SK-N-SH (cell line): ENCODE measurements around the gene NOX5. TPM values are rescaled to one million over a fixed set of nuclear protein-coding genes. Genes with fewer than 3 reads are reported as not detected.
A peak's percentile ranks its signal among the peaks of the same experiment; 100 is the strongest.

ENCODE experiments used
- CTCF ChIA-PET: fragments of 300-600, 350-600 bp; formaldehyde crosslinking; extraction: SDS; loops from one replicate; lab custom pipeline; 2021; lab: Yijun Ruan, JAX
- POLR2A ChIA-PET: fragments of 350-600 bp; sonication (Branson Sonifier 250); formaldehyde crosslinking; extraction: SDS; loops from one replicate; lab custom pipeline; 2020; ENCODE audit warnings: antibody characterized with exemption, inconsistent platforms; lab: Yijun Ruan, JAX
- DNase-seq: peaks from one replicate; pipeline ENCODE4 v3.0.0; 2012
- H2AFZ ChIP-seq: fragments of 200-600 bp; sonication (generic); 2 replicates; pipeline ENCODE4 v1.8.1; 2016; ENCODE audit warnings: antibody characterized with exemption, mild to moderate bottlenecking, low read depth
- H3F3A ChIP-seq: fragments of 200-600 bp; sonication (generic); replicated peaks from 2 replicates; pipeline ENCODE3; 2016; ENCODE audit warnings: antibody characterized with exemption, mild to moderate bottlenecking; ENCODE audit not compliant: insufficient read depth
- H3K27ac ChIP-seq, 2 experiments: fragments of 200-500 bp in 1 of 2; fragments of 200-600 bp in 1 of 2; sonication (Bioruptor generic) in 1 of 2; sonication (generic), shearing (Covaris generic) in 1 of 2; 2 replicates each; pipeline versions ENCODE4 v1.5.1 to v1.6.1; 2014 to 2016; ENCODE audit warnings: low read depth in 2 of 2, inconsistent platforms in 1 of 2, low read length in 1 of 2, mild to moderate bottlenecking in 1 of 2, mixed read lengths in 1 of 2
- H3K27me3 ChIP-seq: fragments of 200-600 bp; sonication (generic), shearing (Covaris generic); 2 replicates; pipeline ENCODE4 v1.6.1; 2016; ENCODE audit warnings: mixed run types; ENCODE audit not compliant: insufficient read depth
- H3K36me3 ChIP-seq, 2 experiments: fragments of 200-500 bp in 1 of 2; fragments of 200-600 bp in 1 of 2; sonication (Bioruptor generic) in 1 of 2; sonication (generic) in 1 of 2; replicated peaks in 1 of 2; 2 replicates each; pipeline versions ENCODE3 to v1.5.1; 2014 to 2016; ENCODE audit warnings: low read length in 1 of 2, mild to moderate bottlenecking in 1 of 2; ENCODE audit not compliant: insufficient read depth in 2 of 2, control insufficient read depth in 1 of 2
- H3K4me1 ChIP-seq, 2 experiments: fragments of 200-500 bp in 1 of 2; fragments of 200-600 bp in 1 of 2; sonication (Bioruptor generic) in 1 of 2; sonication (generic), shearing (Covaris generic) in 1 of 2; 2 replicates each; pipeline versions ENCODE4 v1.5.1 to v1.6.1; 2014 to 2016; ENCODE audit warnings: low read depth in 1 of 2, low read length in 1 of 2, mixed run types in 1 of 2; ENCODE audit not compliant: insufficient read depth in 2 of 2, control insufficient read depth in 1 of 2
- H3K4me2 ChIP-seq: fragments of 200-600 bp; sonication (generic), shearing (Covaris generic); 2 replicates; pipeline ENCODE4 v1.6.1; 2017; ENCODE audit warnings: mixed run types
- H3K4me3 ChIP-seq, 2 experiments: fragments of 200-500 bp in 1 of 2; fragments of 200-600 bp in 1 of 2; sonication (Bioruptor generic) in 1 of 2; sonication (generic), shearing (Covaris generic) in 1 of 2; 2 replicates each; pipeline versions ENCODE4 v1.5.1 to v1.8.1; 2014 to 2016; ENCODE audit warnings: low read depth in 2 of 2, inconsistent platforms in 1 of 2, low read length in 1 of 2, mild to moderate bottlenecking in 1 of 2, mixed read lengths in 1 of 2, moderate library complexity in 1 of 2
- H3K79me2 ChIP-seq: fragments of 200-600 bp; sonication (generic); 2 replicates; pipeline ENCODE4 v1.8.1; 2017; ENCODE audit warnings: mild to moderate bottlenecking; ENCODE audit not compliant: insufficient read depth
- H3K9ac ChIP-seq: fragments of 200-600 bp; sonication (generic); 2 replicates; pipeline ENCODE4 v1.6.1; 2017; ENCODE audit warnings: mixed run types
- H3K9me2 ChIP-seq: fragments of 200-600 bp; sonication (generic); 2 replicates; pipeline ENCODE4 v1.6.1; 2017; ENCODE audit warnings: mixed run types
- H3K9me3 ChIP-seq: fragments of 200-600 bp; sonication (generic); 2 replicates; pipeline ENCODE4 v1.6.1; 2017; ENCODE audit warnings: mixed run types, mild to moderate bottlenecking, moderate library complexity
- H4K20me1 ChIP-seq: fragments of 200-600 bp; sonication (generic); 2 replicates; pipeline ENCODE4 v1.6.1; 2017; ENCODE audit warnings: mild to moderate bottlenecking, mixed run types; ENCODE audit not compliant: insufficient read depth
- CHD2 ChIP-seq: fragments of 150-350 bp; IDR thresholded peaks from 2 replicates; pipeline ENCODE4 v1.6.1; 2018; ENCODE audit warnings: low read length; ENCODE audit not compliant: partially characterized antibody
- ELF1 ChIP-seq: IDR thresholded peaks from 2 replicates; pipeline ENCODE4 v1.4.0; 2012
- EZH2phosphoT487 ChIP-seq: fragments of 200-600 bp; sonication (generic); IDR thresholded peaks from 2 replicates; pipeline ENCODE4 v1.6.1; 2017; ENCODE audit warnings: low read depth, mixed run types, mild to moderate bottlenecking, antibody characterized with exemption, moderate library complexity, borderline replicate concordance
- FOSL2 ChIP-seq: IDR thresholded peaks from 2 replicates; pipeline ENCODE4 v1.4.0; 2012; ENCODE audit warnings: low read depth, mild to moderate bottlenecking, moderate library complexity, borderline replicate concordance
- FOXJ3 ChIP-seq: sonication (generic); formaldehyde crosslinking; IDR thresholded peaks from 2 replicates; pipeline ENCODE4 v1.5.1; 2020; ENCODE audit warnings: mild to moderate bottlenecking, missing genetic modification reagents
- FOXM1 ChIP-seq: IDR thresholded peaks from 2 replicates; pipeline ENCODE4 v1.4.0; 2012; ENCODE audit warnings: low read depth, mild to moderate bottlenecking
- GABPA ChIP-seq: IDR thresholded peaks from 2 replicates; pipeline ENCODE4 v1.4.0; 2012; ENCODE audit warnings: low read depth, mild to moderate bottlenecking
- JUND ChIP-seq: IDR thresholded peaks from 2 replicates; pipeline ENCODE4 v1.4.0; 2012
- MEF2A ChIP-seq: IDR thresholded peaks from 2 replicates; pipeline ENCODE4 v1.4.0; 2012; ENCODE audit warnings: low read depth, borderline replicate concordance
- NFIC ChIP-seq: IDR thresholded peaks from 2 replicates; pipeline ENCODE4 v1.4.0; 2012; ENCODE audit warnings: borderline replicate concordance
- NRF1 ChIP-seq: IDR thresholded peaks from 2 replicates; pipeline ENCODE4 v1.6.1; 2012; ENCODE audit warnings: low read depth, mild to moderate bottlenecking, low read length
- POLR2AphosphoS5 ChIP-seq: IDR thresholded peaks from 2 replicates; pipeline ENCODE4 v1.6.1; 2012; ENCODE audit warnings: low read depth, low read length
- RAD21 ChIP-seq: IDR thresholded peaks from 2 replicates; pipeline ENCODE4 v1.6.1; 2012; ENCODE audit warnings: mild to moderate bottlenecking, low read length
- RCOR1 ChIP-seq: fragments of 150-350 bp; IDR thresholded peaks from 2 replicates; pipeline ENCODE4 v1.6.1; 2017; ENCODE audit warnings: antibody characterized with exemption, low read length
- RFX5 ChIP-seq: IDR thresholded peaks from 2 replicates; pipeline ENCODE4 v1.6.1; 2012; ENCODE audit warnings: mild to moderate bottlenecking, improper control_type of control experiment, low read length
- RXRA ChIP-seq: IDR thresholded peaks from 2 replicates; pipeline ENCODE4 v1.4.0; 2012; ENCODE audit warnings: low read depth, mild to moderate bottlenecking, borderline replicate concordance
- SMC3 ChIP-seq: IDR thresholded peaks from 2 replicates; pipeline ENCODE4 v1.6.1; 2012; ENCODE audit warnings: low read depth, low read length, improper control_type of control experiment
- TAF1 ChIP-seq: IDR thresholded peaks from 2 replicates; pipeline ENCODE4 v1.6.1; 2012; ENCODE audit warnings: low read depth, mild to moderate bottlenecking, low read length, moderate library complexity, borderline replicate concordance
- TCF12 ChIP-seq: IDR thresholded peaks from 2 replicates; pipeline ENCODE4 v1.4.0; 2012
- YY1 ChIP-seq: IDR thresholded peaks from 2 replicates; pipeline ENCODE4 v1.4.0; 2012; ENCODE audit warnings: low read depth, mild to moderate bottlenecking
- ZBTB33 ChIP-seq: IDR thresholded peaks from 2 replicates; pipeline ENCODE4 v1.4.0; 2012; ENCODE audit warnings: low read depth, borderline replicate concordance
- WGBS: methylation state at CpG from one replicate; pipeline ENCODE4 v1.1.6; 2017; ENCODE audit warnings: low lambda C conversion rate; 5-methylcytosine and 5-hydroxymethylcytosine counted together
- polyA plus RNA-seq, 3 experiments: library from polyadenylated mRNA; depleted of rRNA; stranded (reverse); fragments of >200 nt; gene quantifications; 2 replicates each; pipeline ENCODE4 v1.2.3, GENCODE V29; 2012
- TF ChIP-seq, protein P1 (sequence below): IDR thresholded peaks from 2 replicates; pipeline ENCODE4 v1.4.0; 2012; ENCODE audit warnings: low read depth, borderline replicate concordance
- TF ChIP-seq, protein P2 (sequence below): fragments of 200-600 bp; sonication (generic); IDR thresholded peaks from 2 replicates; pipeline ENCODE4 v1.6.1; 2017; ENCODE audit warnings: antibody characterized with exemption, mild to moderate bottlenecking, moderate library complexity
- TF ChIP-seq, protein P3 (sequence below): IDR thresholded peaks from 2 replicates; pipeline ENCODE4; 2012
- TF ChIP-seq, protein P4 (sequence below): IDR thresholded peaks from 2 replicates; pipeline ENCODE4 v1.4.0; 2012; ENCODE audit warnings: low read depth

The NOX5 gene
- polyA plus RNA-seq, 1 of the 3 experiments (the other 2 are of a cell fraction): 0.05 TPM

- no peak for DNase-seq
- Histone ChIP-seq H4K20me1 (no peaks in the 10 kb centered on the region), H3F3A (peaks cover 3% of the 10 kb centered on the region), H3K9me2 (no peaks in the 10 kb centered on the region), H2AFZ (no peak overlapping the region), H3K4me3 (no peak overlapping the region), H3K36me3 (no peaks in the 10 kb centered on the region), H3K4me2 (no peak overlapping the region; the same call in 1 of the 2 replicates), H3K9ac (no peak overlapping the region), H3K27me3 (no peaks in the 10 kb centered on the region; the same call in 1 of the 2 replicates), H3K4me1 (peaks cover 13 to 25% of the 10 kb centered on the region in 2 experiments; a peak in 3 of 4 replicates), H3K27ac (no peak overlapping the region), H3K9me3 (no peaks in the 10 kb centered on the region), H3K79me2 (no peaks in the 10 kb centered on the region)
- WGBS: 92% methylated on average over 1 of the region's 1 CpG
- CTCF ChIA-PET: interaction anchor here (1.0 kb wide), 1 partner anchor 33 kb away, joined by 3 read pairs; no protein-coding TSS in a partner anchor
- TF ChIP-seq RCOR1 (no peak), CHD2 (no peak), ELF1 (no peak), MEF2A (no peak), GABPA (no peak)
- POLR2A ChIA-PET: no interaction called here
Measured at GRCh38 chr15:69091654-69092053, 77.2 kb downstream of the NOX5 start.

DNA sequence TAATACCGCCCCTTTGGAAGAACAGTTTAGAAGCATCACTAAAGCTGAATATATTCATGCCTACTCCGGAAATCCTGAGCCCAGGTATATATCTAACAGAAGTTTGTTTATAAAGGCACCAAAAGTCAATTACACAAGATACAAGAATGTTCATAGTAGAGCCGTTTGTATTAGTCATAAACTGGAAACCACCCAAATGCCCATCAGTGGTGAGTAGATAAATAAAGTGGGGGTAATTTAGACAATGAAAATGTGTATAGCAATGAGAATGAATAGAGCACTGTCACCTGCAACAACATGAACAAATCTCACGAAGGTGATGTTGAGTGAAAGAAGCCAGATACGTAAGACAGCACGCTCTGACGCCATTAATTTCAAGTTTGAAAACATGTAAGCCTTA is 77.7 kb downstream of the NOX5 start:
- H3K79me2 ChIP-seq: no peaks in the 10 kb centered on the region
- POLR2A ChIA-PET: no interaction called here
- WGBS: 46% methylated on average over 7 of the region's 7 CpGs
- H3K9ac ChIP-seq: no peak overlapping the region
- no peak for DNase-seq
- no peak overlapping the region for H3K4me3 ChIP-seq
- CTCF ChIA-PET: interaction anchor here (0.6 to 0.9 kb wide), 2 partner anchors 22 to 33 kb away, joined by 3 read pairs; no protein-coding TSS in a partner anchor
- H2AFZ ChIP-seq: no peak overlapping the region
- no peak overlapping the region for H3K27ac ChIP-seq
- no peaks in the 10 kb centered on the region for H3K9me2 ChIP-seq
- no peaks in the 10 kb centered on the region for H3K9me3 ChIP-seq
- H3K4me2 ChIP-seq: peak overlapping the region; percentile 52
- peaks cover 3% of the 10 kb centered on the region for H3F3A ChIP-seq
- H3K4me1 ChIP-seq: peaks cover 13 to 25% of the 10 kb centered on the region in 2 experiments; a peak in 3 of 4 replicates
- no peaks in the 10 kb centered on the region for H3K36me3 ChIP-seq
- no peaks in the 10 kb centered on the region; the same call in 1 of the 2 replicates for H3K27me3 ChIP-seq
- H4K20me1 ChIP-seq: no peaks in the 10 kb centered on the region
- TF ChIP-seq, protein P1, sequence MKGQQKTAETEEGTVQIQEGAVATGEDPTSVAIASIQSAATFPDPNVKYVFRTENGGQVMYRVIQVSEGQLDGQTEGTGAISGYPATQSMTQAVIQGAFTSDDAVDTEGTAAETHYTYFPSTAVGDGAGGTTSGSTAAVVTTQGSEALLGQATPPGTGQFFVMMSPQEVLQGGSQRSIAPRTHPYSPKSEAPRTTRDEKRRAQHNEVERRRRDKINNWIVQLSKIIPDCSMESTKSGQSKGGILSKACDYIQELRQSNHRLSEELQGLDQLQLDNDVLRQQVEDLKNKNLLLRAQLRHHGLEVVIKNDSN: no peak
- TF ChIP-seq FOSL2: peak; percentile 42
- TF ChIP-seq RAD21: no peak
- TF ChIP-seq POLR2AphosphoS5: no peak
- no peak for TF ChIP-seq NRF1
- TF ChIP-seq FOXJ3: no peak
- TF ChIP-seq NFIC: peak; percentile 74
- TF ChIP-seq, protein P2, sequence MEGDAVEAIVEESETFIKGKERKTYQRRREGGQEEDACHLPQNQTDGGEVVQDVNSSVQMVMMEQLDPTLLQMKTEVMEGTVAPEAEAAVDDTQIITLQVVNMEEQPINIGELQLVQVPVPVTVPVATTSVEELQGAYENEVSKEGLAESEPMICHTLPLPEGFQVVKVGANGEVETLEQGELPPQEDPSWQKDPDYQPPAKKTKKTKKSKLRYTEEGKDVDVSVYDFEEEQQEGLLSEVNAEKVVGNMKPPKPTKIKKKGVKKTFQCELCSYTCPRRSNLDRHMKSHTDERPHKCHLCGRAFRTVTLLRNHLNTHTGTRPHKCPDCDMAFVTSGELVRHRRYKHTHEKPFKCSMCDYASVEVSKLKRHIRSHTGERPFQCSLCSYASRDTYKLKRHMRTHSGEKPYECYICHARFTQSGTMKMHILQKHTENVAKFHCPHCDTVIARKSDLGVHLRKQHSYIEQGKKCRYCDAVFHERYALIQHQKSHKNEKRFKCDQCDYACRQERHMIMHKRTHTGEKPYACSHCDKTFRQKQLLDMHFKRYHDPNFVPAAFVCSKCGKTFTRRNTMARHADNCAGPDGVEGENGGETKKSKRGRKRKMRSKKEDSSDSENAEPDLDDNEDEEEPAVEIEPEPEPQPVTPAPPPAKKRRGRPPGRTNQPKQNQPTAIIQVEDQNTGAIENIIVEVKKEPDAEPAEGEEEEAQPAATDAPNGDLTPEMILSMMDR: no peak
- TF ChIP-seq TAF1: no peak
- TF ChIP-seq, protein P3, sequence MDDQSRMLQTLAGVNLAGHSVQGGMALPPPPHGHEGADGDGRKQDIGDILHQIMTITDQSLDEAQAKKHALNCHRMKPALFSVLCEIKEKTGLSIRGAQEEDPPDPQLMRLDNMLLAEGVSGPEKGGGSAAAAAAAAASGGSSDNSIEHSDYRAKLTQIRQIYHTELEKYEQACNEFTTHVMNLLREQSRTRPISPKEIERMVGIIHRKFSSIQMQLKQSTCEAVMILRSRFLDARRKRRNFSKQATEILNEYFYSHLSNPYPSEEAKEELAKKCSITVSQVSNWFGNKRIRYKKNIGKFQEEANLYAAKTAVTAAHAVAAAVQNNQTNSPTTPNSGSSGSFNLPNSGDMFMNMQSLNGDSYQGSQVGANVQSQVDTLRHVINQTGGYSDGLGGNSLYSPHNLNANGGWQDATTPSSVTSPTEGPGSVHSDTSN: peak; percentile 57
- TF ChIP-seq RFX5: no peak
- TF ChIP-seq ELF1: no peak
- TF ChIP-seq JUND: no peak; the same call in 1 of the 2 replicates
- TF ChIP-seq YY1: no peak
- TF ChIP-seq RXRA: no peak
- no peak for TF ChIP-seq GABPA
- TF ChIP-seq, protein P4, sequence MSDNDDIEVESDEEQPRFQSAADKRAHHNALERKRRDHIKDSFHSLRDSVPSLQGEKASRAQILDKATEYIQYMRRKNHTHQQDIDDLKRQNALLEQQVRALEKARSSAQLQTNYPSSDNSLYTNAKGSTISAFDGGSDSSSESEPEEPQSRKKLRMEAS: no peak
- no peak for TF ChIP-seq EZH2phosphoT487
- TF ChIP-seq FOXM1: no peak
- no peak for TF ChIP-seq ZBTB33
- no peak for TF ChIP-seq SMC3
- TF ChIP-seq TCF12: peak; percentile 42
